GM23338 (cell line): ENCODE measurements around the gene CDH12. TPM values are rescaled to one million over a fixed set of nuclear protein-coding genes. Genes with fewer than 3 reads are reported as not detected.

Source experiments
- ATAC-seq: fragments of 200-7000 bp; cut with Tn5 transposase; 3 replicates; pipeline ENCODE4 v1.9.1; 2020
- DNase-seq: peaks from one replicate; pipeline ENCODE4 v3.0.0-alpha.2; 2015; ENCODE audit warnings: low spot score
- H2AFZ ChIP-seq: fragments of 200-600 bp; sonication (generic); 2 replicates; pipeline ENCODE4 v1.8.0; 2016; ENCODE audit warnings: antibody characterized with exemption, mild to moderate bottlenecking, moderate library complexity
- H3F3A ChIP-seq: fragments of 200-600 bp; sonication (generic); replicated peaks from 2 replicates; pipeline ENCODE4 v1.8.0; 2017; ENCODE audit warnings: antibody characterized with exemption, mixed run types, low read depth
- H3K27ac ChIP-seq: fragments of 200-600 bp; sonication (generic); 2 replicates; pipeline ENCODE4 v1.6.1; 2016; ENCODE audit warnings: low read depth
- H3K27me3 ChIP-seq: fragments of 200-600 bp; sonication (generic); 2 replicates; pipeline ENCODE4 v1.8.0; 2016; ENCODE audit warnings: mild to moderate bottlenecking, mixed run types, moderate library complexity; ENCODE audit not compliant: insufficient read depth
- H3K36me3 ChIP-seq: fragments of 200-600 bp; sonication (generic); 2 replicates; pipeline ENCODE4 v1.8.0; 2016; ENCODE audit warnings: mild to moderate bottlenecking; ENCODE audit not compliant: insufficient read depth
- H3K4me1 ChIP-seq: fragments of 200-600 bp; sonication (generic); 2 replicates; pipeline ENCODE4 v1.8.0; 2016; ENCODE audit warnings: mild to moderate bottlenecking, moderate library complexity; ENCODE audit not compliant: insufficient read depth
- H3K4me2 ChIP-seq: fragments of 200-600 bp; sonication (generic); 2 replicates; pipeline ENCODE4 v1.7.1; 2017; ENCODE audit warnings: mixed run types
- H3K4me3 ChIP-seq: fragments of 200-600 bp; sonication (generic); 2 replicates; pipeline ENCODE4 v1.6.1; 2016; ENCODE audit warnings: mixed run types
- H3K79me2 ChIP-seq: fragments of 200-600 bp; sonication (generic); replicated peaks from 2 replicates; pipeline ENCODE4 v1.8.0; 2017; ENCODE audit warnings: mild to moderate bottlenecking; ENCODE audit not compliant: insufficient read depth
- H3K9me2 ChIP-seq: fragments of 200-600 bp; sonication (generic); 2 replicates; pipeline ENCODE4 v1.8.0; 2017; ENCODE audit not compliant: insufficient read depth
- H4K20me1 ChIP-seq: fragments of 200-600 bp; sonication (generic); replicated peaks from 2 replicates; pipeline ENCODE4 v1.8.0; 2017; ENCODE audit warnings: mild to moderate bottlenecking; ENCODE audit not compliant: insufficient read depth
- H3K27ac Mint-ChIP-seq: 2 replicates; pipeline ENCODE4 v1.8.0; 2020; ENCODE audit warnings: inconsistent platforms, mild to moderate bottlenecking, moderate library complexity, mixed read lengths
- H3K27me3 Mint-ChIP-seq: 3 replicates; pipeline ENCODE4 v1.8.0; 2022; ENCODE audit warnings: low read depth, mild to moderate bottlenecking, moderate library complexity, mixed read lengths, inconsistent platforms; ENCODE audit not compliant: insufficient read depth, poor library complexity
- H3K36me3 Mint-ChIP-seq: 3 replicates; pipeline ENCODE4 v1.8.0; 2021; ENCODE audit warnings: low read depth, mild to moderate bottlenecking, inconsistent platforms, moderate library complexity, mixed read lengths
- H3K4me1 Mint-ChIP-seq: 3 replicates; pipeline ENCODE4 v1.8.0; 2020; ENCODE audit warnings: mild to moderate bottlenecking, inconsistent platforms, mixed read lengths
- H3K4me3 Mint-ChIP-seq: 3 replicates; pipeline ENCODE4 v1.8.0; 2021; ENCODE audit warnings: moderate library complexity, mild to moderate bottlenecking, inconsistent platforms, mixed read lengths
- H3K9me3 Mint-ChIP-seq: 3 replicates; pipeline ENCODE4 v1.8.0; 2020; ENCODE audit warnings: moderate library complexity, mild to moderate bottlenecking, inconsistent platforms, mixed read lengths
- CREB1 ChIP-seq: fragments of 250-450 bp; sonication (Bioruptor Pico); IDR thresholded peaks from 2 replicates; pipeline ENCODE4 v1.5.0; 2020; ENCODE audit warnings: low read depth, mild to moderate bottlenecking, moderate library complexity
- ETS1 ChIP-seq: IDR thresholded peaks from 2 replicates; pipeline ENCODE4 v1.6.1; 2016; ENCODE audit warnings: antibody characterized with exemption
- EZH2 ChIP-seq: fragments of 200-600 bp; sonication (generic); IDR thresholded peaks from one replicate; pipeline ENCODE4 v1.8.0; 2017; ENCODE audit warnings: antibody characterized with exemption, mild to moderate bottlenecking, low read depth; ENCODE audit not compliant: unreplicated experiment
- EZH2phosphoT487 ChIP-seq: fragments of 200-600 bp; sonication (generic); IDR thresholded peaks from one replicate; pipeline ENCODE4 v1.8.1; 2018; ENCODE audit warnings: antibody characterized with exemption; ENCODE audit not compliant: unreplicated experiment
- JUNB ChIP-seq: IDR thresholded peaks from one replicate; pipeline ENCODE4 v1.6.1; 2016; ENCODE audit warnings: antibody characterized with exemption; ENCODE audit not compliant: unreplicated experiment
- NANOG ChIP-seq: IDR thresholded peaks from 2 replicates; pipeline ENCODE4 v1.6.1; 2016; ENCODE audit warnings: antibody characterized with exemption, borderline replicate concordance
- POLR2AphosphoS5 ChIP-seq: IDR thresholded peaks from 2 replicates; pipeline ENCODE4 v1.6.1; 2016; ENCODE audit warnings: antibody characterized with exemption, low read depth
- STAT1 ChIP-seq: IDR thresholded peaks from one replicate; pipeline ENCODE4 v1.6.1; 2016; ENCODE audit warnings: antibody characterized with exemption; ENCODE audit not compliant: unreplicated experiment
- ZNF114 ChIP-seq: fragments of 250-450 bp; sonication (Bioruptor Pico); IDR thresholded peaks from 2 replicates; pipeline ENCODE4 v1.5.0; 2020; ENCODE audit warnings: mild to moderate bottlenecking, moderate library complexity
- ZNF331 ChIP-seq: fragments of 250-450 bp; sonication (Bioruptor Pico); IDR thresholded peaks from 2 replicates; pipeline ENCODE4 v1.5.0; 2020; ENCODE audit warnings: low read depth, mild to moderate bottlenecking, moderate library complexity
- polyA plus RNA-seq: library from polyadenylated mRNA; unstranded; fragments of >200 nt; fragmentation: Nextera tagmentation; extraction: Ambion mirVana; gene quantifications from 2 replicates; pipeline ENCODE4 v1.2.1, GENCODE V29; 2016
- total RNA-seq: library from RNA; depleted of rRNA; stranded (reverse); fragments of >200 nt; shearing (Covaris generic); gene quantifications from 2 replicates; pipeline ENCODE4 v1.2.3, GENCODE V29; 2014
- TF ChIP-seq, protein P1 (sequence below), 2 experiments: fragments of 200-600 bp in 1 of 2; sonication (generic) in 1 of 2; conservative IDR thresholded peaks; 2 replicates each; pipeline versions ENCODE4 v1.5.1 to v1.6.1; 2016 to 2017; ENCODE audit warnings: antibody characterized with exemption in 2 of 2, low read depth in 2 of 2, mild to moderate bottlenecking in 2 of 2, moderate library complexity in 1 of 2
- TF ChIP-seq, protein P2 (sequence below): fragments of 250-450 bp; sonication (Bioruptor Pico); IDR thresholded peaks from 2 replicates; pipeline ENCODE4 v1.5.0; 2020; ENCODE audit warnings: mild to moderate bottlenecking, moderate library complexity

Gene CDH12
- total and polyA plus RNA-seq, 2 experiments from 2014 or later = not detected

DNA sequence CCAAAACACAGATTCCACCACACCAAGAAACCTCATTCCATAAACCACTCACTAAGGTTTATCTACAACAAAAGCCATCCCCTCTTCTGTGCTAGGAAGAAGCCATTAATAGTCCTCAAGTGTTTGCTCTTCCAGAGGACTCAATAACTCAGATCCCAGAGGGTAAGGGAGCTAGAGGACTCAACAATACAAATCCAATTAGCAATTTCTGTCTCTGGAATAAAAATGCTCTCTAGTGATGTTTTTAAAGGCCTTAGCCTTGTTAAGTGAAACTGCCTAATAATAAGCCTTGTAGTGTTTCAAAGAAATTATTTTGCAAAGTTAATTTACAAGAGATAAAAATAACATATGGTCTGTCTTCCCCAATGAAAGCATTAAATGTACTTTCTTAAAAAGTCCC lies 942.4 kb downstream of the CDH12 start:
- H3K4me1 ChIP-seq = no peaks in the 10 kb centered on the region
- no peak overlapping the region for H3K4me3 ChIP-seq
- Mint-ChIP-seq H3K36me3 (no peaks in the 10 kb centered on the region), H3K27ac (no peak overlapping the region), H3K27me3 (no peaks in the 10 kb centered on the region), H3K4me1 (no peaks in the 10 kb centered on the region), H3K9me3 (no peaks in the 10 kb centered on the region), H3K4me3 (no peak overlapping the region)
- no peak overlapping the region for H3K4me2 ChIP-seq
- H3K27me3 ChIP-seq = no peaks in the 10 kb centered on the region
- ATAC-seq = no peak
- no peaks in the 10 kb centered on the region for H4K20me1 ChIP-seq
- DNase-seq = no peak
- H3F3A ChIP-seq = no peaks in the 10 kb centered on the region
- no peaks in the 10 kb centered on the region for H3K79me2 ChIP-seq
- no peaks in the 10 kb centered on the region for H3K36me3 ChIP-seq
- H2AFZ ChIP-seq = no peak overlapping the region
- H3K27ac ChIP-seq = no peak overlapping the region
- H3K9me2 ChIP-seq = peaks cover 5% of the 10 kb centered on the region; the same call in 1 of the 2 replicates
- TF ChIP-seq NANOG = no peak

GRCh38 chr5:21895766-21896350 lies 957.3 kb downstream of the CDH12 start:
- H3K27me3 ChIP-seq = no peaks in the 10 kb centered on the region
- Mint-ChIP-seq H3K9me3 (no peaks in the 10 kb centered on the region), H3K4me1 (peaks cover 3% of the 10 kb centered on the region; the same call in 2 of the 3 replicates), H3K36me3 (no peaks in the 10 kb centered on the region), H3K27ac (no peak overlapping the region), H3K27me3 (no peaks in the 10 kb centered on the region), H3K4me3 (no peak overlapping the region)
- DNase-seq = no peak
- 0 out of 2 replicates have a peak, but pooled peaks cover under 1% of the 10 kb centered on the region for H3K4me1 ChIP-seq
- H3K9me2 ChIP-seq = no peaks in the 10 kb centered on the region
- H3K36me3 ChIP-seq = no peaks in the 10 kb centered on the region
- H3F3A ChIP-seq = no peaks in the 10 kb centered on the region
- H3K27ac ChIP-seq = no peak overlapping the region
- no peaks in the 10 kb centered on the region for H3K79me2 ChIP-seq
- H2AFZ ChIP-seq = 0 out of 2 replicates have a peak overlapping the region, but pooled peaks have one; percentile 48
- ATAC-seq = no peak
- H3K4me3 ChIP-seq = no peak overlapping the region
- no peaks in the 10 kb centered on the region for H4K20me1 ChIP-seq
- H3K4me2 ChIP-seq = no peak overlapping the region
- TF ChIP-seq ZNF331 (CRISPR knock-in tag) (no peak), STAT1 (no peak), JUNB (no peak), POLR2AphosphoS5 (no peak), ZNF114 (CRISPR knock-in tag) (no peak), CREB1 (CRISPR knock-in tag) (no peak), ETS1 (no peak), EZH2phosphoT487 (no peak), NANOG (no peak), EZH2 (no peak)
- TF ChIP-seq, protein P1, sequence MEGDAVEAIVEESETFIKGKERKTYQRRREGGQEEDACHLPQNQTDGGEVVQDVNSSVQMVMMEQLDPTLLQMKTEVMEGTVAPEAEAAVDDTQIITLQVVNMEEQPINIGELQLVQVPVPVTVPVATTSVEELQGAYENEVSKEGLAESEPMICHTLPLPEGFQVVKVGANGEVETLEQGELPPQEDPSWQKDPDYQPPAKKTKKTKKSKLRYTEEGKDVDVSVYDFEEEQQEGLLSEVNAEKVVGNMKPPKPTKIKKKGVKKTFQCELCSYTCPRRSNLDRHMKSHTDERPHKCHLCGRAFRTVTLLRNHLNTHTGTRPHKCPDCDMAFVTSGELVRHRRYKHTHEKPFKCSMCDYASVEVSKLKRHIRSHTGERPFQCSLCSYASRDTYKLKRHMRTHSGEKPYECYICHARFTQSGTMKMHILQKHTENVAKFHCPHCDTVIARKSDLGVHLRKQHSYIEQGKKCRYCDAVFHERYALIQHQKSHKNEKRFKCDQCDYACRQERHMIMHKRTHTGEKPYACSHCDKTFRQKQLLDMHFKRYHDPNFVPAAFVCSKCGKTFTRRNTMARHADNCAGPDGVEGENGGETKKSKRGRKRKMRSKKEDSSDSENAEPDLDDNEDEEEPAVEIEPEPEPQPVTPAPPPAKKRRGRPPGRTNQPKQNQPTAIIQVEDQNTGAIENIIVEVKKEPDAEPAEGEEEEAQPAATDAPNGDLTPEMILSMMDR (conservative IDR thresholded peaks at IDR 0.05; ENCODE audit: low read depth in 2 of 2) = no peak
- TF ChIP-seq, protein P2, sequence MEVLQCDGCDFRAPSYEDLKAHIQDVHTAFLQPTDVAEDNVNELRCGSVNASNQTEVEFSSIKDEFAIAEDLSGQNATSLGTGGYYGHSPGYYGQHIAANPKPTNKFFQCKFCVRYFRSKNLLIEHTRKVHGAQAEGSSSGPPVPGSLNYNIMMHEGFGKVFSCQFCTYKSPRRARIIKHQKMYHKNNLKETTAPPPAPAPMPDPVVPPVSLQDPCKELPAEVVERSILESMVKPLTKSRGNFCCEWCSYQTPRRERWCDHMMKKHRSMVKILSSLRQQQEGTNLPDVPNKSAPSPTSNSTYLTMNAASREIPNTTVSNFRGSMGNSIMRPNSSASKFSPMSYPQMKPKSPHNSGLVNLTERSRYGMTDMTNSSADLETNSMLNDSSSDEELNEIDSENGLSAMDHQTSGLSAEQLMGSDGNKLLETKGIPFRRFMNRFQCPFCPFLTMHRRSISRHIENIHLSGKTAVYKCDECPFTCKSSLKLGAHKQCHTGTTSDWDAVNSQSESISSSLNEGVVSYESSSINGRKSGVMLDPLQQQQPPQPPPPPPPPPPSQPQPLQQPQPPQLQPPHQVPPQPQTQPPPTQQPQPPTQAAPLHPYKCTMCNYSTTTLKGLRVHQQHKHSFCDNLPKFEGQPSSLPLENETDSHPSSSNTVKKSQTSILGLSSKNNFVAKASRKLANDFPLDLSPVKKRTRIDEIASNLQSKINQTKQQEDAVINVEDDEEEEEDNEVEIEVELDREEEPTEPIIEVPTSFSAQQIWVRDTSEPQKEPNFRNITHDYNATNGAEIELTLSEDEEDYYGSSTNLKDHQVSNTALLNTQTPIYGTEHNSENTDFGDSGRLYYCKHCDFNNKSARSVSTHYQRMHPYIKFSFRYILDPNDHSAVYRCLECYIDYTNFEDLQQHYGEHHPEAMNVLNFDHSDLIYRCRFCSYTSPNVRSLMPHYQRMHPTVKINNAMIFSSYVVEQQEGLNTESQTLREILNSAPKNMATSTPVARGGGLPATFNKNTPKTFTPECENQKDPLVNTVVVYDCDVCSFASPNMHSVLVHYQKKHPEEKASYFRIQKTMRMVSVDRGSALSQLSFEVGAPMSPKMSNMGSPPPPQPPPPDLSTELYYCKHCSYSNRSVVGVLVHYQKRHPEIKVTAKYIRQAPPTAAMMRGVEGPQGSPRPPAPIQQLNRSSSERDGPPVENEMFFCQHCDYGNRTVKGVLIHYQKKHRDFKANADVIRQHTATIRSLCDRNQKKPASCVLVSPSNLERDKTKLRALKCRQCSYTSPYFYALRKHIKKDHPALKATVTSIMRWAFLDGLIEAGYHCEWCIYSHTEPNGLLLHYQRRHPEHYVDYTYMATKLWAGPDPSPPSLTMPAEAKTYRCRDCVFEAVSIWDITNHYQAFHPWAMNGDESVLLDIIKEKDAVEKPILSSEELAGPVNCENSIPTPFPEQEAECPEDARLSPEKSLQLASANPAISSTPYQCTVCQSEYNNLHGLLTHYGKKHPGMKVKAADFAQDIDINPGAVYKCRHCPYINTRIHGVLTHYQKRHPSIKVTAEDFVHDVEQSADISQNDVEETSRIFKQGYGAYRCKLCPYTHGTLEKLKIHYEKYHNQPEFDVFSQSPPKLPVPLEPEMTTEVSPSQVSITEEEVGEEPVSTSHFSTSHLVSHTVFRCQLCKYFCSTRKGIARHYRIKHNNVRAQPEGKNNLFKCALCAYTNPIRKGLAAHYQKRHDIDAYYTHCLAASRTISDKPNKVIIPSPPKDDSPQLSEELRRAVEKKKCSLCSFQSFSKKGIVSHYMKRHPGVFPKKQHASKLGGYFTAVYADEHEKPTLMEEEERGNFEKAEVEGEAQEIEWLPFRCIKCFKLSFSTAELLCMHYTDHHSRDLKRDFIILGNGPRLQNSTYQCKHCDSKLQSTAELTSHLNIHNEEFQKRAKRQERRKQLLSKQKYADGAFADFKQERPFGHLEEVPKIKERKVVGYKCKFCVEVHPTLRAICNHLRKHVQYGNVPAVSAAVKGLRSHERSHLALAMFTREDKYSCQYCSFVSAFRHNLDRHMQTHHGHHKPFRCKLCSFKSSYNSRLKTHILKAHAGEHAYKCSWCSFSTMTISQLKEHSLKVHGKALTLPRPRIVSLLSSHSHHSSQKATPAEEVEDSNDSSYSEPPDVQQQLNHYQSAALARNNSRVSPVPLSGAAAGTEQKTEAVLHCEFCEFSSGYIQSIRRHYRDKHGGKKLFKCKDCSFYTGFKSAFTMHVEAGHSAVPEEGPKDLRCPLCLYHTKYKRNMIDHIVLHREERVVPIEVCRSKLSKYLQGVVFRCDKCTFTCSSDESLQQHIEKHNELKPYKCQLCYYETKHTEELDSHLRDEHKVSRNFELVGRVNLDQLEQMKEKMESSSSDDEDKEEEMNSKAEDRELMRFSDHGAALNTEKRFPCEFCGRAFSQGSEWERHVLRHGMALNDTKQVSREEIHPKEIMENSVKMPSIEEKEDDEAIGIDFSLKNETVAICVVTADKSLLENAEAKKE = no peak
